ENCODE measurements around the gene ATL2. TPM values are rescaled to one million over a fixed set of nuclear protein-coding genes. Genes with fewer than 3 reads are reported as not detected.

ATL2 gene
- total and polyA plus RNA-seq, 2 donors (not counting 3 experiments of a cell fraction or from before 2014, with no cell fraction given): 23.9 to 45.5 TPM

GRCh38 chr2:38360177-38360576, 16.9 kb downstream of the ATL2 start:
- FAIRE-seq (no peak), DNase-seq (ENCODE audit: low read depth, low spot score) (no peak)
- H3K27ac ChIP-seq (ENCODE audit: insufficient read depth, low read depth, low read length): no peak overlapping the region
- dilution Hi-C loops (cut with MboI; ENCODE audit: extremely low pct_ligation_motif_present, low sequenced_read_pairs) (no loop called here), intact Hi-C loops (cut with micrococcal nuclease) (no loop called here)
- BruUV-seq (replicated peaks): no TSS peak
- no peak overlapping the region for H2AFZ ChIP-seq (ENCODE audit: low read depth, low read length)
- POLR2A ChIA-PET: no interaction called here
- no peaks in the 10 kb centered on the region for H3K27me3 ChIP-seq (ENCODE audit: control insufficient read depth in 2 of 2, insufficient read depth in 2 of 2, low read length in 2 of 2)
- peaks cover 2% of the 10 kb centered on the region for H4K20me1 ChIP-seq (replicated peaks; ENCODE audit: control insufficient read depth, extremely low read depth, insufficient read depth, low read length)
- no peaks in the 10 kb centered on the region for H3K36me3 ChIP-seq (ENCODE audit: control insufficient read depth in 2 of 2, extremely low read depth in 1 of 2, insufficient read depth in 2 of 2, low read length in 2 of 2)
- no peaks in the 10 kb centered on the region for H3K9me3 ChIP-seq (replicated peaks; ENCODE audit: control insufficient read depth, insufficient read depth, low read length)
- CTCF ChIA-PET: interaction anchor here (0.6 kb wide), 1 partner anchor 20 kb away, joined by 3 read pairs; no protein-coding TSS in a partner anchor
- H3K9me1 ChIP-seq (replicated peaks; ENCODE audit: control insufficient read depth, extremely low read depth, insufficient read depth, low read length): no peaks in the 10 kb centered on the region
- peaks cover 81% of the 10 kb centered on the region for H3K79me2 ChIP-seq (ENCODE audit: control insufficient read depth, insufficient read depth, low read length)
- no peak for TF ChIP-seq EZH2 (IDR thresholded peaks at IDR 0.05; ENCODE audit: borderline replicate concordance, low read depth, low read length, severe bottlenecking)
- TF ChIP-seq POLR2A (IDR thresholded peaks at IDR 0.05; ENCODE audit: low read depth, low read length): no peak
- no peak for TF ChIP-seq JUN (IDR thresholded peaks at IDR 0.05; ENCODE audit: borderline replicate concordance, insufficient read depth, insufficient read length, low read depth)
- TF ChIP-seq GATA2 (IDR thresholded peaks at IDR 0.05; ENCODE audit: insufficient read depth, insufficient read length, low read depth, low read length): no peak
- TF ChIP-seq CTCF (IDR thresholded peaks at IDR 0.05; ENCODE audit: extremely low read depth in 1 of 2, insufficient read depth in 1 of 2, low read depth in 1 of 2, low read length in 2 of 2): no peak
- TF ChIP-seq FOS (IDR thresholded peaks at IDR 0.05; ENCODE audit: borderline replicate concordance, insufficient read depth, low read length): no peak
- TF ChIP-seq POLR2AphosphoS5 (IDR thresholded peaks at IDR 0.05; ENCODE audit: insufficient read depth, low read depth, low read length): no peak
- TF ChIP-seq MYC (IDR thresholded peaks at IDR 0.05; ENCODE audit: low read depth, low read length): no peak
- H3K4me3 ChIP-seq (replicated peaks in 1 of 3; ENCODE audit: insufficient read depth in 1 of 3, low read depth in 1 of 3, low read length in 3 of 3): no peak overlapping the region
- H3K9ac ChIP-seq (replicated peaks; ENCODE audit: extremely low read depth, insufficient read depth, low read length): no peak overlapping the region
- H3K4me1 ChIP-seq (ENCODE audit: control insufficient read depth, extremely low read depth, insufficient read depth, low read length): no peaks in the 10 kb centered on the region
- H3K4me2 ChIP-seq (ENCODE audit: insufficient read depth, low read length): no peak overlapping the region
